ENCODE measurements around the gene DPT.

DNA sequence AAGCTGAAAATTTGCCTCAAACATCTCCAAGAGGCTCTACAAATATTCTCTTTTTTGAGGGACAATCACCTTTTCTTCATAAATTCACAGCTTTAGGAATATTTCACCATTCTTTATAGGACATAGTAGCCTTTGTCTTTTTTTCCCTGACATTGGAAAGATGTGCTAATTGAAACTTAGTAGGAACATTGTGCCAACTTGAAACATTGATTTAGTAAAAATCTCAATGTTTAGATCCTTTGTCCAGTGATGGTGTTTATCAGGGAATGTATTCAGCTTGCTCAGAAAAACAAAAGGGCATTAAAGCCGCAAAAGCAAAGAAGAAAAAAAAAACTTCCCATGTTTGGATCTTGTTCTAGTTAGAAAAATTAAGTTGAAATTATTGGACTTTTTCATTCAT is 52.1 kb downstream of the DPT start:
- no peak for TF ChIP-seq POLR2A (IDR thresholded peaks at IDR 0.05)
- TF ChIP-seq, protein P1, sequence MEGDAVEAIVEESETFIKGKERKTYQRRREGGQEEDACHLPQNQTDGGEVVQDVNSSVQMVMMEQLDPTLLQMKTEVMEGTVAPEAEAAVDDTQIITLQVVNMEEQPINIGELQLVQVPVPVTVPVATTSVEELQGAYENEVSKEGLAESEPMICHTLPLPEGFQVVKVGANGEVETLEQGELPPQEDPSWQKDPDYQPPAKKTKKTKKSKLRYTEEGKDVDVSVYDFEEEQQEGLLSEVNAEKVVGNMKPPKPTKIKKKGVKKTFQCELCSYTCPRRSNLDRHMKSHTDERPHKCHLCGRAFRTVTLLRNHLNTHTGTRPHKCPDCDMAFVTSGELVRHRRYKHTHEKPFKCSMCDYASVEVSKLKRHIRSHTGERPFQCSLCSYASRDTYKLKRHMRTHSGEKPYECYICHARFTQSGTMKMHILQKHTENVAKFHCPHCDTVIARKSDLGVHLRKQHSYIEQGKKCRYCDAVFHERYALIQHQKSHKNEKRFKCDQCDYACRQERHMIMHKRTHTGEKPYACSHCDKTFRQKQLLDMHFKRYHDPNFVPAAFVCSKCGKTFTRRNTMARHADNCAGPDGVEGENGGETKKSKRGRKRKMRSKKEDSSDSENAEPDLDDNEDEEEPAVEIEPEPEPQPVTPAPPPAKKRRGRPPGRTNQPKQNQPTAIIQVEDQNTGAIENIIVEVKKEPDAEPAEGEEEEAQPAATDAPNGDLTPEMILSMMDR (IDR thresholded peaks at IDR 0.05), result no peak

Measured in prostate gland (tissue), 2 donors.